Skin epidermis (tissue), 12 donors: Measurements from ENCODE around the gene SLC7A8.
"Not testable (repeated sequence)": the region's sequence is repeated elsewhere in the genome, so short reads cannot be mapped to it uniquely, and the experiment has no call there.

Experiments
- H3K27ac ChIP-seq, 21 experiments: fragments of 200-600 bp; sonication (generic) in 11 of 21; one replicate each; pipeline ENCODE4 v1.5.0; 2020; ENCODE audit warnings: mild to moderate bottlenecking in 3 of 21, inconsistent platforms in 2 of 21, moderate library complexity in 2 of 21
- H3K4me3 ChIP-seq, 7 experiments: fragments of 200-600 bp; sonication (generic) in 2 of 7; one replicate each; pipeline ENCODE4 v1.5.0; 2020; ENCODE audit warnings: inconsistent platforms in 2 of 7, mild to moderate bottlenecking in 2 of 7, moderate library complexity in 1 of 7

The SLC7A8 gene

DNA sequence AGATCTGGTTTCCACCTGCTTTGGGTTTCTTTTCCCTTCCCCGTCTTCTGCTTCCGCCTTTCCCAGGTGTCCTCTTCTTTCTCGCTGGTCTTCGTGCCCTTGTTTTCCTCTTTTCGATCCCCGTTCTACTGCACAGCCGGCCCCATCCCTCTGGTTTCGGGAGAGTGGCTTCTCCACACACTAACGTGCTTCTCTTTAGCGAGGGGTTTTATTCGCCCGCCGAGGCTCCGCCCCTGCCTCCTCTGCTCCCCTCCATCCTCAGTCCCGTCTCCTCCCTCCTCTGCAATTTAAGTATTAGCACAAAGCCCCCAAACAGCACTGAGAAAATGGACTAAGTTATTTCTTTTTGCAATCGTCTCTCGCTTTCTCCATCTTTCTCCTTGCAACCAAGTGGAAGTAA is at the start of gene SLC7A8:
SLC7A8 (minus strand) TSS at position 182 of the 400 bp plus-strand sequence. CDS start 746 bp downstream, outside the sequence.
- Histone ChIP-seq H3K27ac (peak within 1 kb of the TSS in 15 of 21 experiments; percentile 3 to 66 (median 34)), H3K4me3 (peak within 1 kb of the TSS; percentile 20 to 49 (median 37))

DNA sequence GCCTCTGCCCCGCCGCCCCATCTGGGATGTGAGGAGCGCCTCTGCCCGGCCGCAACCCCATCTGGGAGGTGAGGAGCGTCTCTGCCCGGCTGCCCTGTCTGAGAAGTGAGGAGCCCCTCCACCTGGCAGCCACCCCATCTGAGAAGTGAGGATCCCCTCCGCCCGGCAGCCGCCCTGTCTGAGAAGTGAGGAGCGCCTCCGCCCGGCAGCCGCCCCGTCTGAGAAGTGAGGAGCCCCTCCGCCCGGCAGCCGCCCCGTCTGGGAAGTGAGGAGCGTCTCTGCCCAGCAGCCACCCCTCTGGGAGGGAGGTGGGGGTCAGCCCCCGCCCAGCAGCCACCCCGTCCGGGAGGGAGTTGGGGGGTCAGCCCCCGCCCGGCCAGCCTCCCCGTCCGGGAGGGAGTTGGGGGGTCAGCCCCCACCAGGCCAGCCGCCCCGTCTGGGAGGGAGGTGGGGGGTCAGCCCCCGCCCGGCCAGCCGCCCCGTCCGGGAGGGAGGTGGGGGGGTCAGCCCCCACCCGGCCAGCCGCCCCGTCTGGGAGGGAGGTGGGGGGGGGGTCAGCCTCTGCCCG is 48.9 kb upstream of the SLC7A8 start:
- H3K27ac ChIP-seq, H3K4me3 ChIP-seq: not testable (repeated sequence)

DNA sequence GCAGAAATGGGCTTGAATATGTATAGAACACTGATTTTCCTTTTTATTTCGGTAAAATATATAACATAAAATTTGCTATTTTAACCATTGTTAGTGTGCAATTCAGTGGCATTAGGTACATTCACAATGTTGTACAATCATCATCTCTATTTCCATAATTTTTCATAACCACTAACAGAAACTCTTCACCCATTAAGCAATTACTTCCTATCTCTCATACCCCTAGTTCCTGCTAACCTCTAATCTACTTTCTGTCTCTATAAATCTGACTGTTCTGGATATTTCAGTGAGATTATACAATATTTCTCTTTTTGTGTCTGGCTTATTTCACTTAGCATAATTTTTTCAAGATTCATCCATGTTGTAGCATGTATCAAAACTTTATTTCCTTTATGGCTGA is 45.4 kb upstream of the SLC7A8 start:
- H3K27ac ChIP-seq = no peak overlapping the region

DNA sequence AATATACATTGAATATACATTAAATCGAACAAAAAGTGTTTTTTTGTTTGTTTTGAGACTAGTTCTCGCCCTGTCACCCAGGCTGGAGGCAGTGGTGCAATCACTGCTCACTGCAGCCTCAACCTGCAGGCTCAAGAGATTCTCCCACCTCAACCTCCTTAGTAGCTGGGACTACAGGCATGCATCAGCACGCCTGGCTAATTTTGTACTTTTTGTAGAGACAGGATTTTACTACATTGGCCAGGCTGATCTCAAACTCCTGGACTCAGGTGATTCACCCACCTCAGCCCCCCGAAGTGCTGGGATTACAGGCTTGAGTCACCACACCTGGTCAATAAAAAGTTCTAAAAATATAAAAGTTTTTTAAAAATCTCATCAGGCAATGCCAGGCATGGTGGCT is 44.1 kb upstream of the SLC7A8 start:
- Histone ChIP-seq H3K4me3 (no peak overlapping the region), H3K27ac (no peak overlapping the region)

More for the DNA sequence above, 45.4 kb upstream of the SLC7A8 start:
- H3K4me3 ChIP-seq = no peak overlapping the region

DNA sequence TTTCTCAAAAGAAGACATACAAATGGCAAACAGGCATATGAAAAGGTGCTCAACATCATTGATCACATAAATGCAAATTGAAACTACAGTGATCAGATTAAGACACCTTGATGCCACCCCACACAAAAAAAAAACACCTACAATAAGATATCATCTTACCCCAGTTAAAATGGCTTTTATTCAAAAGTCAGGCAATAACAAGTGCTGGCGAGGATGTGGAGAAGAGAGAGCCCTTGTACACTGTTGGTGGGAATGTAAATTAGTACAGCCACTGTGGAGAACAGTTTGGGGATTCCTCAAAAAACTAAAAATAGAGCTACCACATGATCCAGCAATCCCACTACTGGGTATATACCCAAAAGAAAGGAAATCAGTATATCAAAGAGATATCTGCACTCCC is 41.5 kb upstream of the SLC7A8 start:
- not testable (repeated sequence) for H3K27ac ChIP-seq, H3K4me3 ChIP-seq

DNA sequence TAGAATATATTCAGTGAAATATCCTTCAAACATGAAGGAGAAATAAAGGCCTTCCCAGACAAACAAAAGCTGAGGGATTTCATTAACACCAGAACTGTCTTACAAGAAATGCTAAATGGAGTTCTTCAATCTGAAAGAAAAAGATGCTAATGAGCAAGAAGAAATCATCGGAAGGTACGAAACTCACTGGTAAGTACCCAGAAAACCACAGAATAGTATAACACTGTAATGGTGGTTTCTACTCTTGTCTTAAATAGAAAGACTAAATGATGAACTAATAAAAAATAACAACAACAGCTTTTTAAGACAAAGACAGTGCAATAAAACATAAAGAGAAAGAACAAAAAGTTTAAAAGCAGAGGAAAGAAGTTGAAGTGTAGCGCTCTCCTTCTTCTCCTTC is 35.6 kb upstream of the SLC7A8 start:
- Histone ChIP-seq H3K27ac (no peak overlapping the region), H3K4me3 (no peak overlapping the region)

DNA sequence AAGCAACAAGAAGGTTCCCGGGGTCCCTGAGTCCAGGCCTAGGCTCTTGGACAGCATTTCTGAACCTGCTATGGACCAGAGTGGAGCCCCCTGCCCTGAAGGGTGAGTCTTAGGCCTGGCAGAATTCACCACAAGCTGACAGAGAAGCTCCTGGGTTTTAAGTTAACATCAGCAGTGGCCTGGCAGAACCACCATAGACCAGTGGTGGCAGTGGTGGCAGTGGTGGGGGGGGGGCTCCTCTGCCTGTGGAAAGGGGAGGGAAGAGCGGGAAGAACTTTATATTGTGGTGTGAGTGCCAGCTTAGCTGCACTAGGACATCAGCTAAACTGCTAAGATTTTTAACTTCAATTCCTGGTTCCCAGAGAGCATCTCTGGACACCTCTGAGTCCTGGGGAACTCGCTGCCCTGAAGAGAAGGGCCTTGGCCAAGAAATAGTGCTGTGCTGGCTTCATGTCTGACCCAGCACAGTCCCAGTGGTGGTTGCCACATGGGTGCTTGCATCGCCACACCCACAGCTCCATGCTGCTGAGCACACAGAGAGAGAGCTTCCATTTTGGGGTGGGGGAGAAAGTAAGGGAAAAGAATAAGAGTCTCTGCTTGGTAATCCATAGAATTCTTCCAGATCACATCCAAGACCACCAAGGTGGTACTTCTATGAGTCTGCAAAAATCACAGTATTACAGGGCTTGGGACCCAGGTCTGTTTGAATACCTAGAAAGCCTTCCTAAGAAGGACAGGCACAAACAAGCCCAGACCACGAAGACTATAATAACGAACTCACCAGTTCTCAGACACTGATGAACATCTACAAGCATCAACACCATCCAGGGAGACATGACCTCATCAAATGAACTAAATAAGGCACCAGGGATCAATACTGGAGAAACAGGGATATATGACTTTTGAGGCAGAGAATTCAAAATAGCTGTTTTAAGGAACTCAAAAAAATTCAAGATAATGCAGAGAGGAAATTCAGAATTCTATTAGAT is 33.9 kb upstream of the SLC7A8 start:
- H3K4me3 ChIP-seq = no peak overlapping the region
- H3K27ac ChIP-seq = no peak overlapping the region

DNA sequence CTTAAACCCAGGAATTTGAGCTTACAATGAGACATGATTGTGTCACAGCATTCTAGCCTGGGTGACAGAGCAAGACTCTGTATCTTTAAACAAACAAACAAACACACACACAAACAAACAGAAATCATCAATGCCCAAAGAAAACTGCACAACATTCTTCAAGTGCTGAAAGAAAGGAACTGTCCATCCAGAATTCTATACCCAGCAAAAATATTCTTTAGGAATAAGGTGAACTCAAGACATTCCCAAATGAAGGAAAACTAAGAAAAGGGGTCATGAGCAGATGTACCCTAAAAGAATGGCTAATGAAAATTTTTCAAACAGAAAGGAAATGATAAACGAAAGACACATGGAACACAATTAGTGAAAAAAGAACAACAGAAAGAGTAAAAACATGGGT is 32.0 kb upstream of the SLC7A8 start:
- Histone ChIP-seq H3K4me3 (no peak overlapping the region), H3K27ac (no peak overlapping the region)

DNA sequence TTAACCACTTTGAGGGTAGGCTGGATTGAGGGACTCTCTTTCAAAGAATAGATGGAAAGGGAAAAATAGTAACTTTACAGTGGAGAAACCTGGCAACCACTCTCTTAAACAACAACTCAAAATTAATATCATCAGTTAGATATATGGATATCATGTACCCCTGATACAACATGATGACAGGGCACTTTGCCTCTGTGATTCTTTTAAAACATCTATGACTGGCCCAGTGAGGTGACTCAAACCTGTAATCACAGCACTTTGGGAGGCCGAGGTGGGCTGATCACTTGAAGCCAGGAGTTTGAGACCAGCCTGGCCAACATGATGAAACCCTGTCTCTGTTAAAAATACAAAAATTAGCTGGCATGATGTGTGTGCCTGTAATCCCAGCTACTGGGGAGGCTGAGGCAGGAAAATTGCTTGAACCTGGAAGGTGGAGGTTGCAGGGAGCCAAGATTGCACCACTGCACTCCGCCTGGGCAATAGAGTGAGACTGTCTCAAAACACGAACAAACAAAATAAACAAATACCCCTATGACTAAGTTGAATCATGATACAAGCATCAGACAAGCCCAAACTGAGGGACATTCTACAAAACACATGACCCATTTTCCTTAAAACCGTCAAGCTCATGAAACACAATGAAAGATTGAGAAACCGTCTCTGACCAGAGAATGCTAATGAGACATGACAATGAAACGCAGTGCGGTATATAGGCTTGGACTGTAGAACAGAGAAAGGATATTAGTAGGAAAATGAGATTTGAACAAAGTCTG is 26.4 kb upstream of the SLC7A8 start:
- Histone ChIP-seq H3K4me3 (no peak overlapping the region), H3K27ac (no peak overlapping the region)

DNA sequence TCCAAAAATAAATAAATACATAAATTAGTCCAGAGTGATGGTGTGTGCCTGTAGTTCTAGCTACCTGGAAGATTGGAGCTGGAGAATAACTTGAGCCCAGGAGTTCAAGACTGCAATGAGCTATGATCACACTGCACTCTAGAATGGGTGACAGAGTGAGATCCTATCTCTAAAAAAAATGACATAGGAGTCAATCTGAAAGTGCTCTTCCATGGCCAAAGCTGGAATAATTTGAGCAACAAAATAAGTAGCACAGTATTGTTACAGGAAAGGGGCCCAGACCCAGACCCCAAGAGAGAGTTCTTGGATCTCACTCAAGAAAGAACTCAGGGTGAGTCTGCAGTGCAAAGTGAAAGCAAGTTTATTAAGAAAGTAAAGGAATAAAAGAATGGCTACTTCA is 24.9 kb upstream of the SLC7A8 start:
- H3K27ac ChIP-seq = no peak overlapping the region
- no peak overlapping the region for H3K4me3 ChIP-seq

DNA sequence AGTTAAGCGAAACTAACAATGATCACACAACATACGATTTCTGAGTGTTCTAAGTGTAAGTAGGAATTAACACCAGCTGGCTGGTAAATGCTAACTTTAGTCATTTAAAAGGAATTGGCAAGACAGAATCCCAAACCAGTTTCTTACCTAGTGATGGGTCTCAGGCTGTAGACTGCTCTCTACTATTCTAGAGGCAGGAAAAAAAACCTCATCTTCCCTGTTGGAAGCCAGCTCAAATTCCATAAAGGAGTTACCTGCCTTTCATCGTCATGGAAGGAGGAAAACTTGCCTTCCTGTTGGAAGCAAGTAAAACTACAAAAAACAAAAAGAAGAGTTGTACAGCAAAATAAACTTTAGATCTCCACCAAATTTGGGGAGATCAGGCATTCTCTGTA is 23.7 kb upstream of the SLC7A8 start:
- Histone ChIP-seq H3K4me3 (no peak overlapping the region), H3K27ac (no peak overlapping the region)

DNA sequence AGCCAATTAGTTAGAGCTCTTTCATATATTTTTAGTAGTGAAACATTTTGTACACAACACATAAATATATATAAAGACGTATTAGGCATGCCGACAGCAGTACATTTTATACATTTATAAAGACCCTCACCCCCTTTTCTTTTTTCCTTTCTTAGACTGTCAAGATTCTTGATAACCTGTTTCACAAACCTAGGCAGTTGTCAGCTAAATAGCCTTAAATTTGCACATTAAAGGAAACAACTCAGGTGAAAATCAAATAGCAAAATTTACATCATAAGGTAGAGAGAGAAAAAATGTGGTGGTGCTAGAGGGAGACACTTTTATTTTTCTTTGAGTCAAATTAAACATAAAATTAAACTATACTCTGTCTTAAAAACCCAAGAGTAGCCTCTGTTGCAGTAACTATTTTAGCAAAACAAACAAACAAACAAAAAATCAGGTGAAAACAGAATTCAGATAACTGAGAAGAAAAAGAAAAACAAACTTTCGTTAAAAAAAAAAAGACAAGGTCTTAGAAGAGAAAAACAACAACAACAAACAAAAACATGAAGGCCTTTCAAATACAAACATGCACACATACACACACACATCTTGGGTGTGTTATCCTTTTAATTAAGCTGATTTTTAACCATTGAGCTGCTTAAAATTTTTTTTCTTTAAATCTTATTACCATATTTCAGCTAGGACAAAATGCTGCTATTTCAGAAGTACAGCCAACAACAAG is 23.1 kb upstream of the SLC7A8 start:
- H3K27ac ChIP-seq = no peak overlapping the region
- H3K4me3 ChIP-seq = no peak overlapping the region

DNA sequence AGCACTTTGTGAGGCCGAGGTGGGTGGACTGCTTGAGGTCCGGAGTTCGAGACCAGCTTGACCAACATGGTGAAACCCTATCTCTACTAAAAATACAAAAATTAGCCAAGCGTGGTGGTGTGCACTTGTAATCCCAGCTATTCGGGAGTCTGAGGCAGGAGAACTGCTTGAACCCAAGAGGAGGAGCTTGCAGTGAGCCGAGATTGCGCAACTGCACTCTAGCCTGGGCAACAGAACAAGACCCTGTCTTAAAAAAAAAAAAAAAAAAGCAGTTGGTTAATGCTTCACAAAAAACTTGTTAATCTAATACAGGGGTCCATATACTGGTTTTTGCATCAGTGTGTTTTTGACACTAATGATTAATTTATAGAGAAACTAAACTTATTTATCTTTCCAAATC is 18.5 kb upstream of the SLC7A8 start:
- no peak overlapping the region for H3K4me3 ChIP-seq
- no peak overlapping the region for H3K27ac ChIP-seq

DNA sequence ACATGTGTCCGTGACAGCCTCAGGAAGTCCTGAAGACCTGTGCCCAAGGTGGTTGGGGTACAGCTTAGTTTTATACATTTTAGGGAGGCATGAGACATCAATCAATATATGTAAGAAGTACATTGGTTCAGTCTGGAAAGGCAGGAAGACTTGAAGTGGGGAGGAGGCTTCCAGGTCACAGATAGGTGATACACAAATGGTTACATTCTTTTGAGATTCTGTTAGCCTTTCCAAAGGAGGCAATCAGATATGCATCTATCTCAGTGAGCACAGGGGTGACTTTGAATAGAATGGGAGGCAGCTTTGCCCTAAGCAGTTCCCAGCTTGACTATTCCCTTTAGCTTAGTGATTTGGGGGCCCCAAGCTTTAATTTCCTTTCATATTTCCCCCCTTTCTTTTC is 15.7 kb upstream of the SLC7A8 start:
- not testable (repeated sequence) for H3K4me3 ChIP-seq, H3K27ac ChIP-seq

DNA sequence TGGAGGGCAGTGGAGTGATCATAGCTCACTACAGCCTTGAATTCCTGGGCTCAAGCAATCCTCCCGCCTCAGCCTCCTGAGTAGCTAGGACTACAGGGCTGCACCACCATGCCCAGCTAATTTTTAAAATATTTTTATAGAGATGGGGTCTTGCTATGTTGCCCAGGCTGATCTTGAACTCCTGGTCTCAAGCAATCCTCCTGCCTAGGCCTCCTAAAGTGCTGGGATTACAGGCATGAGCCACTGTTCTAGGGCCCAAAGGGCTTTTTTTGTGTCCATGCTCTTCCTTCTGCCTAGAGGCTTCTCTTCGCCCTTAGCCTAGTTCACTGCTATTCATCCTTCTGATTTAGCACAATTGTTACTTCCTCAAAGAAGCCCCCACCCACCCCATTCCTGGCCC is 13.0 kb upstream of the SLC7A8 start:
- H3K27ac ChIP-seq, H3K4me3 ChIP-seq: not testable (repeated sequence)

DNA sequence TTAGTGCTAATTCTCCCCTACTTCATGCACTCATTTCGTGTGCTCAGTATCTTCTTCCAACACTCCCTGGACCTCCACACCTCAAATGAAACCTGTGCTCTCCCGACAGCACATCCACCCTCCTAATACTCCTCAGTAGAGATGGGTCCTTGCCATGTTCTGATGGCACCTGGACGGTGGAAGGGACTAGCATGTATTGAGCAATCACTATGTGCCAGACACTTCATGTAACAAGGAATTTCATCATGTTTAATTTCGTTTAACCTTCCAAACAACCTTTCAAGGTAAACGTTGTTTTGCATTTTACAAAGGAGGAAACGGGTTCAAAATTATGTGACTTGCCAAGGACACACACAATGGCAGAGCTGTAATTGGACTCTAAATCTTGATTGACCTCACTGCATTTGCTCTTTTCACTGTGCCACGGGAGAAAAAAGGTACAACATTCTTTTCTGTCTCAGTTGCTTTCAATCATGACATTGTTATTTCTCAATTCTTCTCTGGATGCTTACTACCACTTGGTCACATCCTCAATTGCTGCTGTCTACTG is 12.2 kb upstream of the SLC7A8 start:
- Histone ChIP-seq H3K27ac (no peak overlapping the region), H3K4me3 (no peak overlapping the region)

DNA sequence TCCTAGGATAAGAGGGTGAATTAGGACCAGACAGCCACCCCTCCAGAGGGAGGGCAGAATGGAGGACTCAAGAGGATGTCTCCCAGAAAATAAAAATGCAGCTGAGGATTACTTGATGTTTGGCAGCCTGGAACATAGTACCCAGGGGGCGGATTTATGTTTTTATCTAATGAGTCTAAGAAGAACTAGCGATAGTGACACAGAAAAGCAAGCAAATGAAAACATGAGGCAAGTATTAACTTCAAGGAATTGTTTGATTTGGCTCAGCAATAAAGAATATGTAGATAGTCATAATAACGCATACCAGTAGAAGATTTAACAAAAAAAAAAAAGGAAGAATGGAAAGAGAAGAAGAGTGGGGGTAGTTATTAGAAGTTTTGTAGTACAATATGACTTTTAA is 10.0 kb upstream of the SLC7A8 start:
- no peak overlapping the region for H3K27ac ChIP-seq
- H3K4me3 ChIP-seq = no peak overlapping the region

DNA sequence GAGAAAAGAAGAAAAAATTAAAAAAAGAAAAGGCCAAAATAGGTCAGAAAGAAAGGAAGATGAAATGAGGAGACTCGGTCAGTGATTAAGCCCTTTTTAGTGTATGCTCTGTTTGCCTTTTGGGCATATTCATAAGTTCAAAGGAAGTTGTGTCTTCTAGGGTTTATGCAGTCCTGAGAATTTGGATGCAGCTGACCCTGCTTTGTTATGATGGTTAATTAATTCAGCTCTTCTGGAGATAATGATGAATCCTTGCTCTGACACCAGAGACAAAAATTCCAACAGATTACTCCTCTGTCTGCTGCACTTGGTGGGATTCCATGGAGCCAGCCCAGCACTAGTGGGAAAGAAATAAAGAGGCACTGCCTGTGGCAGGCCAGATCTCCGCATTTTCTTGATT is 4.5 kb upstream of the SLC7A8 start:
- no peak overlapping the region for H3K4me3 ChIP-seq
- H3K27ac ChIP-seq = no peak overlapping the region

DNA sequence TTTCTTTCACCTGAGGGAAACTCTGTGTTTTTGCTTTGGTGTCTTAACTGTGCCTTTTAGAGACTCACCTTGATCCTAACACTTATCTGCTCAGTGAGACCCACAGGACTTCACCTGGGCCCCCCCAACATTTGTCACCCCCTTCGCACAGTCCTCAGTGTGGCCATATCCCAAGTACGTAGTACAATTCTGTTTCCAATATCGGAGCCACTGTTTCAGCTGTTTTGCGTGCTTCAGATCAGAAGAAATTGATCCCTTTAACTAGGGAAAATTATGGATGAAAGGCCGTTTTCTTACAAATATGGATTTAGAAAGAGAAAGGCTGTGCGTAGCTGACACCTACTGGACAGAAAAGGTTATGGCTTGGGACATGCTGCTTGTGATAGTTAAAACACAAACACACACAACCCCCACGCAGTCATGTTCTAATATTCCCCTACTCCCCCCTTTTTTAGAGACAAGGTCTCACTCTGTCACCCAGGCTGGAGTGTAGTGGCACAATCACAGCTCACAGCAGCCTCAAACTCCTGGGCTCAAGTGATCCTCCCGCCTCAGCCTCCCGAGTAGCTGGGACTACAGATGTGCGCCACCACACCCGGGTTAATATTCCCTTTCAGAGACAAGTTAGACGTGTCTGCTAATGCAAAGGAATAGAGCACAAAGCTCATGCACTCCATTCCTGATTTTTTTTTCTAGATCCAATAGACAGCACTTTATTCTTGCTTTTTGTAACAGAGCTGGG is 3.6 kb upstream of the SLC7A8 start:
- H3K4me3 ChIP-seq = no peak overlapping the region
- no peak overlapping the region for H3K27ac ChIP-seq
